Aorta (tissue), 5 donors: Measurements from ENCODE around the gene KHDRBS1. TPM values are rescaled to one million over a fixed set of nuclear protein-coding genes. Genes with fewer than 3 reads are reported as not detected.
A peak's percentile ranks its signal among the peaks of the same experiment; 100 is the strongest.
"Not testable (repeated sequence)": the region's sequence is repeated elsewhere in the genome, so short reads cannot be mapped to it uniquely, and the experiment has no call there.

Experiments
- ATAC-seq: fragments of 200-7000 bp; cut with Tn5 transposase; one replicate; pipeline ENCODE4 v1.9.1; 2022; ENCODE audit warnings: moderate library complexity; ENCODE audit not compliant: low FRiP score
- DNase-seq, 2 donors: peaks; one replicate each; pipeline ENCODE4 v3.0.0-alpha.2; 2020
- H3K27ac ChIP-seq, 2 donors: one replicate each; pipeline ENCODE4 v1.5.1; 2013; ENCODE audit warnings: low read length in 2 of 2, mild to moderate bottlenecking in 2 of 2, moderate library complexity in 2 of 2, control low read depth in 1 of 2, inconsistent platforms in 1 of 2, low read depth in 1 of 2
- H3K27me3 ChIP-seq, 2 donors: one replicate each; pipeline ENCODE4 v1.6.1; 2013; ENCODE audit warnings: control low read depth in 1 of 2, low read length in 1 of 2, mild to moderate bottlenecking in 1 of 2, moderate library complexity in 1 of 2; ENCODE audit not compliant: insufficient read depth in 2 of 2, control insufficient read depth in 1 of 2
- H3K36me3 ChIP-seq, 2 donors: one replicate each; pipeline ENCODE4 v1.6.1; 2013; ENCODE audit warnings: control low read depth in 1 of 2, low read length in 1 of 2, mild to moderate bottlenecking in 1 of 2; ENCODE audit not compliant: insufficient read depth in 2 of 2, control insufficient read depth in 1 of 2
- H3K4me1 ChIP-seq, 2 donors: one replicate each; pipeline ENCODE4 v1.6.1; 2013; ENCODE audit warnings: low read length in 2 of 2, control low read depth in 1 of 2, mild to moderate bottlenecking in 1 of 2, moderate library complexity in 1 of 2; ENCODE audit not compliant: insufficient read depth in 2 of 2, control insufficient read depth in 1 of 2
- H3K4me3 ChIP-seq, 2 donors: one replicate each; pipeline ENCODE4 v1.5.1; 2013; ENCODE audit warnings: low read length in 2 of 2, control low read depth in 1 of 2, mild to moderate bottlenecking in 1 of 2
- H3K9me3 ChIP-seq: one replicate; pipeline ENCODE4 v1.6.1; 2013; ENCODE audit warnings: mild to moderate bottlenecking, low read length; ENCODE audit not compliant: control insufficient read depth
- WGBS, 2 donors: extraction: QIAGEN DNeasy Blood & Tissue Kit; methylation state at CpG; one replicate each; pipeline ENCODE4 v1.1.7; 2013; 5-methylcytosine and 5-hydroxymethylcytosine counted together
- intact Hi-C, 2 donors: fragments of 100-400 bp; cut with DNase I; formaldehyde crosslinking; loops; one replicate each; pipeline versions ENCODE4 v1.14.2 to v1.15.0; 2022
- polyA plus RNA-seq, 2 donors: library from polyadenylated mRNA; stranded (reverse); fragments of 200-250 nt; gene quantifications; one replicate each; pipeline ENCODE4 v1.2.3, GENCODE V29; 2013
- total RNA-seq, 2 donors: library from RNA; stranded (reverse); fragmentation: NEBNext Ultra II Directional; extraction: Animal tissue kit (Norgen Biotek cat#: 25700); gene quantifications; one replicate each; pipeline ENCODE4 v1.2.1, GENCODE V29; 2021
- donor health status: healthy with polysubstance abuse.
- donor health status: Bipolar disorder and iron deficiency.
- donor health status: DM: no; HTN: no; CAD: no.
- donor health status: DM: no; HTN: no; CAD: no.
- donor health status: DM: yes; HTN: yes; CAD: no.

Gene KHDRBS1
- total and polyA plus RNA-seq, 4 donors, result 57.0 to 91.2 (median 73.3) TPM

GRCh38 chr1:32002285-32002684 is 11.4 kb upstream of the KHDRBS1 start:
- intact Hi-C loops, H3K9me3 ChIP-seq, H3K4me1 ChIP-seq, DNase-seq, H3K4me3 ChIP-seq, H3K27me3 ChIP-seq, ATAC-seq, H3K27ac ChIP-seq, H3K36me3 ChIP-seq: not testable (repeated sequence)
- 26 to 43% methylated on average over 4 of the region's 4 CpGs for WGBS, 2 donors

DNA sequence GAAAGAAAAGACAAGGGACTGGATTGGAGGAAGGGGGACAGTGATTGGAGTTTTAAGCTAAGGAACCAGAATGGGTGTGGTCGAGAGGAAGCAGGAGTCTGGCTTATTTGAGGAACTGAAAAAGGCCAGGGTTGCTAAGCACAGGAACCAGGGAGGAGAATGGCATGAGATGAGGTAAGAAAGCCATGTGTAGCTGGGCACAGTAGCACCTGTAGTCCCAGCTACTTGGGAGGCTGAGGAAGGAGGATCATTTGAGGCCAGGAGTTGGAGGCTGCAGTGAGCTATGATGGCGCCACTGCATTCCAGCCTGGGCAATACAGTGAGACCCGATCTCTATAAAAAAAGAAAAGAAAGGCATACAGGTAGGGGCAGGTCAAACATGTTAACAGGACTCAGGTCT is 8.1 kb upstream of the KHDRBS1 start:
- 91% methylated on average over 3 of the region's 3 CpGs for WGBS, 2 donors
- H3K4me1 ChIP-seq, result no peaks in the 10 kb centered on the region
- intact Hi-C loops, result no loop called here
- DNase-seq (no peak), ATAC-seq (no peak)
- H3K27me3 ChIP-seq, result no peaks in the 10 kb centered on the region
- no peak overlapping the region for H3K4me3 ChIP-seq
- H3K36me3 ChIP-seq, result no peaks in the 10 kb centered on the region
- no peak overlapping the region for H3K27ac ChIP-seq
- H3K9me3 ChIP-seq, result no peaks in the 10 kb centered on the region

DNA sequence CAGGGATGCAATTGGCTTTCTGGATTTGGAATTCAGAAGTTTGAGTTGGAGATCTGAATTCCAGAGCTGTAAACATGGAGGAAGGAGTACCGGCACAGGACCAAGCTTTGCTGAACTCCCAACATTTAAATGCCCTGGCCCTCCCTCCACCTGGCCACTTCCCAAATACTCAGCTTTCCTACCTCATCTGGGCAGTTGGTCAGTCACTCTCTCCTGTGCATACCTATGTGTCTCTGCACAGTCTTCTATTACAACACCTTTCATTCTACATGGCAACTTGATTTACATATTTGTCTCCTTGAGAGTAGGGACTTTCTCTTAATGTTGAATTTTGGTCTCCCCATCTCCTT is 6.1 kb upstream of the KHDRBS1 start:
- intact Hi-C loops, result no loop called here
- Histone ChIP-seq H3K27ac (no peak overlapping the region), H3K36me3 (no peaks in the 10 kb centered on the region), H3K4me1 (no peaks in the 10 kb centered on the region), H3K9me3 (no peaks in the 10 kb centered on the region), H3K27me3 (no peaks in the 10 kb centered on the region), H3K4me3 (no peak overlapping the region)
- DNase-seq, result no peak
- 83 to 100% methylated on average over 1 of the region's 1 CpG for WGBS, 2 donors
- ATAC-seq, result no peak

DNA sequence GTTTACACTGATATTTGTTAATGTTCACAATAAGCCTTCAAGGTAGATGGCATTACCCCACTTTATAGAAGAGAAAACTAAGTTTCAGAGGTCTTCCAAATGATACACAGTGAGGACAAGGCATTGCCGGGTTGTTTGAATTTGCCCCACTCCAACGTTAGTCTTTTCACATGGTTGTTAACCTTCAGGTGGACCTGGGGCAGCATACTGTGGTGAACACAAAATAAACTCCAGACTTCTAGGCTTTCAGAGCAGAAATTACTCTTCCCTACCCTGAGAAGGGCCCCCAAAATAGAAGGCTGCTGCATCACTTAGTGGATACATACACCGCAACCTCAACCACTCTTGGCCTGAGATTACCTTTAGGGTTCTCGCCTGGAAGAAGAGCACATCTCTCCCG is 3.4 kb upstream of the KHDRBS1 start:
- H3K9me3 ChIP-seq, result no peaks in the 10 kb centered on the region
- intact Hi-C loops, result loop anchor here (5.0 to 10.0 kb wide), 2 partner anchors 52 to 55 kb away; no protein-coding TSS in a partner anchor
- no peak for ATAC-seq
- H3K27ac ChIP-seq, result no peak overlapping the region
- no peaks in the 10 kb centered on the region for H3K4me1 ChIP-seq
- H3K4me3 ChIP-seq, result no peak overlapping the region
- no peaks in the 10 kb centered on the region for H3K27me3 ChIP-seq
- WGBS, 2 donors, result 87 to 88% methylated on average over 5 of the region's 5 CpGs
- no peak for DNase-seq
- H3K36me3 ChIP-seq, result no peaks in the 10 kb centered on the region

GRCh38 chr1:32012709-32013385 is 821 bp upstream of the KHDRBS1 start:
- H3K27ac ChIP-seq, result peak overlapping the region in 1 of 2 donors; percentile 90
- no peaks in the 10 kb centered on the region for H3K27me3 ChIP-seq
- WGBS, 2 donors, result 48 to 51% methylated on average over 12 of the region's 12 CpGs
- intact Hi-C loops, result loop anchor here (5.0 to 10.0 kb wide), 2 partner anchors 49 to 52 kb away; no protein-coding TSS in a partner anchor
- no peaks in the 10 kb centered on the region for H3K36me3 ChIP-seq
- no peaks in the 10 kb centered on the region for H3K9me3 ChIP-seq
- H3K4me3 ChIP-seq, result peak overlapping the region in 1 of 2 donors; percentile 77
- H3K4me1 ChIP-seq, result peaks cover 0 to 6% of the 10 kb centered on the region in 2 donors
- DNase-seq, result no peak
- no peak for ATAC-seq

DNA sequence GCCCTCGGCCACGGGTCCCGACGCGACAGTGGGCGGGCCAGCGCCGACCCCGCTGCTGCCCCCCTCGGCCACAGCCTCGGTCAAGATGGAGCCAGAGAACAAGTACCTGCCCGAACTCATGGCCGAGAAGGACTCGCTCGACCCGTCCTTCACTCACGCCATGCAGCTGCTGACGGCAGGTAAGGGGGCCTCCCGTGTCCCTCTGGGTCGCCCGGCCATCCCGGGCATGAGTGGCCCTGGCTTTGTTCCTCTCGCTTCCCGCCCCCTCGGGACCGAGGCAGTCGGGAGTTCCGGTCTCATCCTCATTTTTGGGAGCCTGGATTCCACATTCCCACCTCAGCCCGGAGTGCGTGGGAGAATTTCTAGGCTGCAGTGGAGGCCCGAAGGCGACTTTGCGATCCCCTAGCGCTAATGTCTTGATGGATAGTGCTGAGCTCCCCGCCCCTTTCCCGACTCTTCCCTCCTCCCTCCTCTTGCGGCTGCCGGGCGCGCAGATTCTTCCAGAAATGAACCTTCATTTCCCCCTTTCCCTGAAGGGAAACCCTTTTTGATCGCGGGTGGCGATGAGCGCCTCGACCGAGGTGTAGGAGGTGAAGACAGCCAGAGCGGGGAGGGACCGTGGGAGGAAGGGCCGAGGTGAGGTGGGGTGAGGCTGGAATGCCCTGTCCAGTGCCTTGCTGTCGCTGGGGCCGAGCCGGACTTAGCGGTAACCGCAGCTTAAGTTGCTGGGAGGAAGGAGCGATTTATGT is 705 bp downstream of the KHDRBS1 start:
- intact Hi-C loops, result loop anchor here (5.0 to 10.0 kb wide), 2 partner anchors 48 to 50 kb away; no protein-coding TSS in a partner anchor

DNA sequence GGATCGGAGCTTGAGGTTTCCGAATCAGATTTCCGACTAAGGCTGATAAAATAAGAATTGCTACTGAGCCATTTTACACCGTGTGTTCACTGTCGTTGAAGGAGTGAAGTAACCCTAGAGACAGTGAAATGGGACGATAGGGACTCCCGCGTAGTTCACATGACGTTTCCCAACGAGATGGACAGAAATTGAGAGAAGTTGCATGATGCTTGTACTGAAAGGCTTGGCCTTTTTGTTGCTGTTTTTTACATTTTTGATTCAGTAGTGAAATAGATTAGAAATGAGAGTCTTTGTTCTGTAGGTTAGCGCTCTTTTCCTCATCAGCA is 1.2 kb downstream of the KHDRBS1 start:
- DNase-seq (no peak), ATAC-seq (no peak)
- no peaks in the 10 kb centered on the region for H3K9me3 ChIP-seq
- no peak overlapping the region for H3K27ac ChIP-seq
- H3K4me1 ChIP-seq, result peaks cover under 1 to 10% of the 10 kb centered on the region in 2 donors
- H3K36me3 ChIP-seq, result no peaks in the 10 kb centered on the region
- intact Hi-C loops, result loop anchor here (5.0 to 10.0 kb wide), 2 partner anchors 47 to 50 kb away; no protein-coding TSS in a partner anchor
- peak overlapping the region; percentile 82 to 85 for H3K4me3 ChIP-seq
- no peaks in the 10 kb centered on the region for H3K27me3 ChIP-seq
- WGBS, 2 donors, result 1% methylated on average over 11 of the region's 11 CpGs

More for the DNA sequence above, 705 bp downstream of the KHDRBS1 start:
- Histone ChIP-seq H3K27ac (peak overlapping the region; percentile 71 to 98), H3K9me3 (no peaks in the 10 kb centered on the region), H3K27me3 (no peaks in the 10 kb centered on the region), H3K36me3 (no peaks in the 10 kb centered on the region), H3K4me3 (peak overlapping the region; percentile 82 to 85), H3K4me1 (peaks cover 0 to 6% of the 10 kb centered on the region in 2 donors)
- DNase-seq (peak; percentile 74 to 83), ATAC-seq (peak; percentile 63)
- 0 to 1% methylated on average over 46 to 55 of the region's 55 CpGs for WGBS, 2 donors

- no peak overlapping the region for H3K4me3 ChIP-seq
- peaks cover 4 to 13% of the 10 kb centered on the region in 2 donors for H3K4me1 ChIP-seq
- intact Hi-C loops, result no loop called here
- WGBS, 2 donors, result 25 to 27% methylated on average over 6 of the region's 6 CpGs
- H3K36me3 ChIP-seq, result no peaks in the 10 kb centered on the region
- DNase-seq (no peak), ATAC-seq (no peak)
- H3K27me3 ChIP-seq, result no peaks in the 10 kb centered on the region
- H3K27ac ChIP-seq, result peak overlapping the region in 1 of 2 donors; percentile 48
- H3K9me3 ChIP-seq, result no peaks in the 10 kb centered on the region
Observed at GRCh38 chr1:32020339-32020738, 6.7 kb downstream of the KHDRBS1 start.
